Stimulated activated CD4-positive, alpha-beta T cell treated with anti-CD3 and anti-CD28 coated beads, Interleukin-1b, Interleukin-23, amount 100 ng/mL, for 1 hour (primary cell): ENCODE data around the gene TPRG1L.
"Not testable (repeated sequence)": the region's sequence is repeated elsewhere in the genome, so short reads cannot be mapped to it uniquely, and the experiment has no call there.

Experiments used
- DNase-seq, 2 donors: peaks; one replicate each; pipeline ENCODE4 v3.0.0-alpha.2; 2020; ENCODE audit warnings: low read depth in 2 of 2

TPRG1L gene

DNA sequence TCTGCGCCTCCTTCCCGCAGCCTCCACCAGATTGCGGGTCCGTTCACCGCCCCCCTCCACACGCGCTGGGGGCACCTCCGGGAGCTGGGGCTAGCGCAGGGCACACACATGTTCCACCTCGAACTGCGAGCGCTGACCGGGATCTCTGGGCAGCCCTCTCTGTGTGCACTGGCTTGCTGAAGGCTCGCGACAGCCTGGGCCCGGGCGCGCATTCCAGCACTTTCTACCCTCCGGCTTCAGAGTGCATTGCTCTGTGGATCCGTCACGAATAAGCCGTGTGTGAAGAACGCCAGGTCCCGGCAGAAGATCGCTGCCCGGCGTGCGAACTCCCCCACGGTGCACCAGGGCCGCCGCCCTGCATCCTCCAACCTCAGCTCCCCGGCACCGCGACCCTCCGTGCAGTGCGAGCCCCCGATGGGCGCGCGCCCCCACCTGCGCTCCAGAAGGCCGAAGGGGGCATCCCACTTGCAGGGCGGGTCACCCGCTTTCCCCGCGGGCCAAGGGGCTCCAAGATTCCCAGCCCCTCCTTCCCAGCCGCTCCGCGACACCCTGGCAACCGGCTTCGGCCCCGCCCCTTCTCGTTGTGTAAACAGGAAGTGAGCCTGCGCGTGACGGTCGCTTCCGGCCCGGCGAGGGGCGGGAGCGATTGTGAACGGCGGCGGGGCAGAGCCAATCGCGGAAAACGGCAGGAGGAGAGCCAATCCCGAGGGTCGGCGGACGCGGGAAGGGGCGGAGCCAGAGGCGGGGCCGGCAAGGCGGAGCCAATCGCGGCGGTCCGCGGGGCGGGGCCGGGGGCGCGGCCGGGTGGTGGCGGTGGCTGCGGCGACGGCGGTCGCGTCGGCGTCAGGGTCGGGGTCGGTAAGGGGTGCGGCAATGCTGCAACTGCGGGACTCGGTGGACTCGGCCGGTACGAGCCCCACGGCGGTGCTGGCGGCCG is at the start of gene TPRG1L:
Gene TPRG1L (plus strand): TSS at position 816 of the 937 bp plus-strand sequence. CDS start 58 bp downstream, at position 874.
- peak; percentile 96 for DNase-seq

DNA sequence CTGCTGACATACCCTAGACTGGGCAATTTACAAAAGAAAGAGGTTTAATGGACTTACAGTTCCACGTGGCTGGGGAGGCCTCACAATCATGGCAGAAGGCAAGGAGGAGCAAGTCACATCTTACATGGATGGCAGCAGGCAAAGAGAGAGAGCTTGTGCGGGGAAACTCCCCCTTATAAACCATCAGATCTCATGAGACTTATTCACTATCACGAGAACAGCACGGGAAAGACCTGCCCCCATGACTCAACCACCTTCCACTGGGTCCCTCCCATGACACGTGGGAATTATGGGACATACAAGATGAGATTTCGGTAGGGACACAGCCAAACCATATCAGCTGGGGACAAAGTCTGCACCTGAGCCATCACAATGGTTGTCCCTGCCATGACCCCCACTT is 49.3 kb upstream of the TPRG1L start:
- DNase-seq, result not testable (repeated sequence)

DNA sequence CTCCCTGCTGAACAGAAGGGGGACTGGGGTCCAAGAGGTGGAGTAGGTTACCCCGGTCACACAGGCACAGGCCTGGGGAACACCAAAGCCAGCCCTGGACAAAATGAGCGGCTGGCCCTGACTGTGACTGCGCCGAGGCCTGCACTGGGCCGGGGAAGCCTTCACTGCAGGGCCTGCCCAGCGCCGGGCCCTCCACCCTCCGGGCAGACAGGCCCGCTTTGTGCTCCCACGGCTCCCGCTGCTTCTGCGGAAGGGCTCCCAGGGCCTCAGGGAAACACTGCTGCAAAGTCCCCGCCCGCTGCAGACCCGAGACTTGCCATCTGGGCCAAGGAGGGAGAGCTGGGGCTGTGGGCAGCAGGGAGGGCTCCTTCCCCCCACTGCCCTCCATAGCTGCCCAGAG is 48.8 kb upstream of the TPRG1L start:
- no peak for DNase-seq

DNA sequence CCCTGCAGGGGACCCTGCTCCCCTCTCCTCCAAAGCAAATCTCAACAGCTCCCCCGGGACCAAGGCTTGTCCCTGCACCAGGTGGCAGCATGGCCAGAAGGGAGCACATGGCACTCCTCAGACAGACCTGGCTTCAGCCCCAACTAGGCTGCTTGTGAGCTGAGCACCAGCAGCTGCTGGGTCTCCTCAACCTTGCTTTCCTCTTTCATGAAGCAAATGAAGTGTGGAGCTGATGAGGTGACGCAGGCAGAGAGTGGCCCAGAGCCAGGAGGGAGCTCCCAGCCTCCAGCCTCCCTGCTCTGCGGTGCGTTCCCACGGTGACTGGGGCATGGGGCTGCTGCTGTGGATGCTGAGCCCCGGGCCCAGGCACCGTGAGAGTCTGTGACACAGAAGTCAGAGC is 47.5 kb upstream of the TPRG1L start:
- no peak for DNase-seq

DNA sequence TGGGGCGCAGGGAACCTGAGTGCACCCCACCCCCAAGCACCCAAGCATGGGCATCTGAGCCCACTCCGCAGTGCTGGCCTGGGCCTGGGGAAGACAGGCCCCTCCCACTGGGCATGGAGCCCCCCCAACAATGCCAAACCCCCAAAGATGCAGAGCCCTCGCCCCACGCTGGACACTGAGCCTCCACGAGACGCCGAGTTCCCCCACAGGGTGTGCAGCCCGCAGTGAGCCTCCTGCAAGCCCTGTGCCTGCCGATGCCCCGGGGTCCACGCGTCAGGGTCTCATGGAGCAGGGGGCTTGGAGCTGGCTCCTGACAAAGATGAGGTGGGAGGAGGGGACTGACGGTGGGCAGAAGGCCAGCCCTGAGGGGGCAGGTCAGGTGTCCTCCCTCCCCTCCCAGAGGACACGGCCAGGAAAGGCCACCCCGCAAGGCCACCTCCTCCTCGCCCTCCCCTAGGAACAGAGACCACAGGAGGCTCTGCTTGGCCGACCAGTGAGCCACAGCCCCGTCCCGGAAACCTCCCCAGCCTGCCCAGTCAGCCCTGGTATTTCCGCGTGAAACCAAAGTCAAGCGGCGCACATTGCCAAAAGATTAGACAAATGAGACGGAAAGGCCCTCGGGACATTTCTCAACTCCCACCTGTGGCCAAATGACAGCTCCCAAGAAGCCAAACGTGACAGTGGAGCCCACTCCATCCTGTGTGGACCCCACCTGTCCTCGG is 46.9 kb upstream of the TPRG1L start:
- DNase-seq, result no peak

DNA sequence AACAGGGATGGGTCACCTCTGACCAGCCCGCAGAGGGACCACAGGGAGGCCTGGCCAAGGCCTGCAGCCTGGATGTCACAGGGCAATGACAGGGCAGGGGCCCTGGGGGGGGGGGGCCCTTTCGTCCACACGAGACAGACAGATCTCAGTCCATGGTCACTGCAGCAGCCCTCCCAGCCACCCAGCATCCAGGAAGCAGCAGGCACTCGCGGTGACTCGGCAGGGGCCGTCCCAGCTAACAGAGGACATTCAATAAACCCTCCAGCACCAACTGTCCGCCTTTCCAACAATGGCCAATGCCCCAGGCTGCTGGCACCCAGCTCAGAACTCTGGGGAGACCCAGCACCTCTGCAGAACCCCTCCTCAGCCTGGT is 46.4 kb upstream of the TPRG1L start:
- DNase-seq, result no peak

DNA sequence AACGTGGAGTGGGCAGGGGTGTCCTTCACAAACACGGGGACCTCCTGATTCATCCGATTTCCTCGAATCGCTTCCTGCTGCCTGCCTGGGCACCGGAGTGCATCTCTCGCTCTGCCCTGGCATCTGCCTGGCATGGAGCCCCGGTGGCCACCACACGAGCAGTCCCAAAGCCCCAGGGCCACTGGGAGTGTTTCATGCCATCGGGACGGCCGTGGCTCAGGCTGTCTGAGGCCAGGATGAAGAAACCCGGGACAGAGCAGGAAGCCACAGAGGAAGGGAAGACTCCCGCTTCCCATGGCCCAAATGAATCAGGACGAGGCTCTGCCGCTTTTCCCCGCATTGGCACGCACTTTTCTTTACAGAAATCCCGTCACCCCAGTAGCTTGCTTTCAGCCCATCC is 45.9 kb upstream of the TPRG1L start:
- DNase-seq, result no peak

DNA sequence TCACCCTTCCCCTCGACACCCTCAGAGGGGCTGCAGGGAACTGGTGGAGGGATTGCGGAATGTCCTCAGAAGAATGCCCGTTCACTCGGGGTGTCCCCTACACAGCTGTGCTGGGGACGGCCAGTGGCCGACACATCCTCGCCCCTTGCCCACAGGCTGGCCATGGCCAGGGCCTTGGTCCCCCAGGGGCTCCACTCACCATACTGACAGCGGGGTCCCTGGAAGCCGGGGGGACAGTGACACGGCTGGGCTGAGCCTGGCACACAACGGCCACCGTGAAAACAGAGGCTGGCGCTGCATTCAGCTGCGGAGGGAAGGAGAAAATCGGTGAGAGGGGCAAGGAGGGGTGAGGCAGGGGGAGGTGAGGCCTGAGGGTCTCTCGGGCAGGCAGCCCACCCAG is 45.2 kb upstream of the TPRG1L start:
- no peak for DNase-seq

DNA sequence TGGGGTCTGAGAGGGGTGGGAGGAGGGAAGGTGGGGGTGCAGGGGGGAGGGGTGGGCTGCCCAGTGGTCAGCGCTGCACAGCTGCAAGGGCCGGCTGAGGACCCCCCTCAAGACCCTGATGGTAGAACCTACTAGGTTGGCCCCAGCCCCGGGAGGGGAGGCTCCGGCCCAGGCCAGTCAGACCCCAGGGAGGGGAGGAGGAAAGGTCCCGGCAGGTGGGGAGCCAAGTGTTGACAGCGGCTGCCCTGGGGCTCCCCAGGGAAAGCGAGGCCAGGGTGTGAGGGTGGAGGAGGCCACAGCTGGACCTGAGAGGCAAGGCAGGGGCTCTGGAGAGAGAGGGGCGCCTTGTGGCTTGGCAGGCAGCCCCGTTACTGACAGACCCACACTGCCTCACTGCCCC is 44.6 kb upstream of the TPRG1L start:
- DNase-seq, result no peak

DNA sequence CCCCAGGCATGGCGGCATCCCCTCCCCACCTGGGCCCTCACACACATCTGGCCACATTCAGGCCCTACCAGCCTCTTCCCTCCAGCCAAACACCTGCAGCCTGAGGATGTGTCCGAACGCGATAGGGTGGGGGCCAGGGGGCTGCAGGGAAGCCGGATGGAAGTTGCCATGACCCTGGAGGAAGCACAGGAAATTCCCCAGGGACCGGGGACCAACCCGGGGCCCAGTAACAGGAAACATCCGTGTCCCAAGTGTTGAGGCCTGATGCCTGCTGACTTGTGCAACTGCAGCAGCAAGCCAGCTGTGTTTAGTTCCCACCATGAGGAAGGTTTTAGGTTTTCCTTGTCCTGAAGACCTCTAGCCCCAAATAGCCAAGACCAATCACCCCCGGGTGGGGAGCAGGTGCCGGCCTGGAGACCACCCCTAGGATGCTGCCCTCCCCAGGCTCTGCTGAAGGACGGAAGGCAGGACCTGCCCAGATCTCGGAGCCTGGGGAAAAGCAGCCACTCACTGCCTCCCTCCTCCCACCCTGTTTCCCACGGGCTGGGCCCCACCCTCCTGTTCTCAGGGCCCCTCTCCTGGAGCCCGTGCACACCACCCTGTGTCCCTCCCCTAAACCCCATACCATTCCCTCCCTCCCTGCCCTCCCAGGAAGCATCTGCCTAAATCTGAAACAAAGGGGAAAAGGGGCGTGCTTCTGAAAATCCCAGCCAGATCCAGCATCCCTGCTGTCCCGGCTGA is 43.3 kb upstream of the TPRG1L start:
- DNase-seq, result no peak

DNA sequence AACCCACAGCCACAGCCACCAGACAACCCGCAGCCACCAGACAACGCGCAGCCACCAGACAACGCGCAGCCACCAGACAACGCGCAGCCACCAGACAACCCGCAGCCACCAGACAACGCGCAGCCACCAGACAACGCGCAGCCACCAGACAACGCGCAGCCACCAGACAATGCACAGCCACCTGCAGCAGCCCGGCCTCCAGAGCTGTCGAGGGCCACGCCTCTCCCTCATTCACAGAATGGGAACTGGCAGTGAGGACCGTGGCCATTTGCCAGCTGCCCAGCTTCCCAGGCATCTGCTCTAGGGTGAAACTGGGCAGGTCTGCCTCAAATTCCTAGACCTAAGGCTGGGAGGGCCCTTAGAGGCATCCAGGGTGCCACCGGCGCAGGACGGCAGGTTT is 41.1 kb upstream of the TPRG1L start:
- DNase-seq, result not testable (repeated sequence)

DNA sequence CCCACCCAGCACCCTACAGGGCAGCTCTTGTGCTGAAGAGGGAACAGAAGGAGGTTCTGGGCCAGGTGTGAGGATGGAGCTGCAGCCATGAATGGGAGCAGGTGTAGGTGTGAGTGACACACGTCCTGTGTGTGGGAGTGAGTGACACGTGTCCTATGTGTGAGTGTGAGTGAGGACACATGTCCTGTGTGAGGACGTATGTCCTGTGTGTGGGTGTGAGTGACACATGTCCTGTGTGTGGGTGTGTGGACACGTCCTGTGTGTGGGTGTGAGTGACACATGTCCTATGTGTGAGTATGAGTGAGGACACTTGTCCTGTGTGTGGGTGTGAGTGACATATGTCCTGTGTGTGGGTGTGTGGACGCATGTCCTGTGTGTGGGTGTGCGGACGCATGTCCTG is 39.9 kb upstream of the TPRG1L start:
- DNase-seq, result no peak

DNA sequence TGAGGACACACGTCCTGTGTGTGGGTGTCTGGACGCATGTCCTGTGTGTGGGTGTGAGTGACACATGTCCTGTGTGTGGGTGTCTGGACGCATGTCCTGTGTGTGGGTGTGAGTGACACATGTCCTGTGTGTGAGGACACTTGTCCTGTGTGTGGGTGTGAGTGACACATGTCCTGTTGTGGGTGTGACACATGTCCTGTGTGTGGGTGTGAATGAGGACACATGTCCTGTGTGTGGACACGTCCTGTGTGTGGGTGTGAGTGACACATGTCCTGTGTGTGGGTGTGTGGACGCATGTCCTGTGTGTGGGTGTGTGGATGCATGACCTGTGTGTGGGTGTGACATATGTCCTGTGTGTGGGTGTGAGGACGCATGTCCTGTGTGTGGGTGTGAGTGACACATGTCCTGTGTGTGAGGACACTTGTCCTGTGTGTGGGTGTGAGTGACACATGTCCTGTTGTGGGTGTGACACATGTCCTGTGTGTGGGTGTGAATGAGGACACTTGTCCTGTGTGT is 39.4 kb upstream of the TPRG1L start:
- not testable (repeated sequence) for DNase-seq

DNA sequence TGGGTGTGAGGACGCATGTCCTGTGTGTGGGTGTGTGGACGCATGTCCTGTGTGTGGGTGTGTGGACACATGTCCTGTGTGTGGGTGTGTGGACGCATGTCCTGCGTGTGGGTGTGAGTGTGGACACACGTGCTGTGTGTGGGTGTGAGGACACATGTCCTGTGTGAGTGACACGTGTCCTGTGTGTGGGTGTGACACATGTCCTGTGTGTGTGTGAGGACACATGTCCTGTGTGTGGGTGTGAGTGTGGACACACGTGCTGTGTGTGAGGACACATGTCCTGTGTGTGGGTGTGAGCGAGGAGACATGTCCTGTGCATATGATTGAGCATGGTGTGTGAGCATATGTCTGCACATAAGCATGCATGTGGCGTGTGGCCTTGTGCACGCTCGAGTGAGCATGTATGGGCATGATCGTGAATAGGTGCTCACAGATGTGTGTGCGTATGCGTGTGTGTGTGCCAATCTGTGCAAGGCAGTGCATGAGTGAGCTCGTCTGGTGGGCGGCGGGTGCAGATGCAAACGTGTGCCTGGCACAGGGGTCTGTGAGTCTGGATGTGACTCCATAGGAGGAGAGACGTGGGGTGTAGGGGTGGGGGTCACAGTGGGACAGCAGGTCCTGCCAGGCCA is 38.8 kb upstream of the TPRG1L start:
- DNase-seq, result no peak

DNA sequence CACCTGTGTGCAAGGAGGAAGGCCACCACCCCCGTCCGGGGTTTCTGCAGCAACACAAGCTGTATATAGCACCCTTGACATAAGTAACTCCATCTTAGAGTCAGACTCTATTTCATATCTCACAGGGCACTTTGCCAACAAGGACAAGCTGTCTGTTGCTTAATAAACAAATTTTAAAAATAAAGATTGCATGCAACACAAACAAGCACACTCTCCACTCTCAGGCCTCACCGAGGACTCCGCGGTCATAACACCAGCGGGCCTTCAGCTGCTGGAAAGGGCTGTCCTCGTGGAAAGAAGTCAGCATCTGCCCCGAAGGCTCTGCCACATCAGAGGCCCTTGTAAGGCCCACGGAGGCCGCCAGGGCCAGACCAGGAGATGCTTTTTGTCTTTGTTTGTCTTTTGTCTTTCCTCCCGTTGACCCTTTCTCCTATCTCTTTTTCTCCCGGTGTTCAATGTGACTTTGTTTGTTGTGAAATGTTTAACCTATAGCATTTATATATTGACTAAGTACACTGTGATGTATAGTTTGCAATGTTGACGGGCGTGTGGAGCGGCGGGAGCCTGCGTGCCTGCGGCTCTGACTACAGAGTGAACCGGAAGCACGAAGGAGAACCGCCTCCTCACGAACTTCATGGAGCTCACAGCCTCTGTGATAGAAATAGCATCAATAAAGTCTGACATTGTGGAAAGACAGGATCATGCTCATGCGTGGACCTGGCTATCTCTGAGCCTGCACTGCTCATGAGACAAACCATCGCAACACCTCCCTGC is 37.6 kb upstream of the TPRG1L start:
- no peak for DNase-seq

DNA sequence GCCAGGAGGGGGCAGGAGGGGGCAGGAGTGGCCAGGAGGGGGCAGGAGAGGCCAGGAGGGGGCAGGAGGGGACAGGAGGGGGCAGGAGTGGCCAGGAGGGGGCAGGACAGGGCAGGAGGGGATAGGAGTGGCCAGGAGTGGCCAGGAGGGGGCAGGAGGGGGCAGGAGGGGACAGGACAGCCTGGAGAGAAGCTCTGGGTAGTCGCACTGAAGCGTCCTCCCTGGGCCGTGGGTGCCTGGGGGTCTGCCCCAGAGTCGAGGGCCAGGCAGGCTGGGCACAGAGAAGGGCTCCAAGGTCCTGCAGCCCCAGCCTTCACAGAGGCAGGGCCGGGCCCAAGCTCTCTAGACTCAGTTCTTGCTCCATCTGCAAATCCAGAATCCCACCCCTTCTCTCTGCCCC is 36.4 kb upstream of the TPRG1L start:
- DNase-seq, result no peak

DNA sequence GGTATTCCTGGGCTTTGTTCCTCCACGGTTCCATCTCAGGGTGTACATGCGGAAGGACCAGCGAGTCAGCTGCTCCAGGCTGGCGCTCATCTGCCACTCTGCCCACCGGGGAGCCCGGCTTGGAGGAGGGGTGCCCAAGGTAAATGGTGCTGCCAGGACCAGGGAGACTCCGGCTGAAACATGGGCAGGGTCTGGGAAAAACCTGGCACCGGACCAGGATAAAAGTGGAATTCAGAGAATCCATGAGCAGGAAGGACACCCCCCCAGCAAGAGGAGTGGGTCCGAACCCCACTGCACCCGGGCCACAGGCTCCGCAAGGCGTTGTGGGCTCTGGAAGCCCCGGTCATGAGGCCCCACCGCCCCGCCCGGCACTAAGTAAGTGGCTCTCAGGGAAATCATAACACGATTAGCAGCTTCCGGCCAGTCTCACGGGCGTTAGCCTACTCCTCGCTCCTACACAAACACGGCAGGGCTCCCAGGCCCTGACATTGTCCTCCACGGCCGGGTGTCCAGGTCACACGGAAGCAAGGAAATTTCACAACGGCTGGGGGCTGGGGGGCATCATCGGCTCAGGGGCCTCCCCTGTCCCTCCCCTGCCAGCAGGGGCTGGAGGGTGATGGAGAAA is 34.6 kb upstream of the TPRG1L start:
- no peak for DNase-seq

DNA sequence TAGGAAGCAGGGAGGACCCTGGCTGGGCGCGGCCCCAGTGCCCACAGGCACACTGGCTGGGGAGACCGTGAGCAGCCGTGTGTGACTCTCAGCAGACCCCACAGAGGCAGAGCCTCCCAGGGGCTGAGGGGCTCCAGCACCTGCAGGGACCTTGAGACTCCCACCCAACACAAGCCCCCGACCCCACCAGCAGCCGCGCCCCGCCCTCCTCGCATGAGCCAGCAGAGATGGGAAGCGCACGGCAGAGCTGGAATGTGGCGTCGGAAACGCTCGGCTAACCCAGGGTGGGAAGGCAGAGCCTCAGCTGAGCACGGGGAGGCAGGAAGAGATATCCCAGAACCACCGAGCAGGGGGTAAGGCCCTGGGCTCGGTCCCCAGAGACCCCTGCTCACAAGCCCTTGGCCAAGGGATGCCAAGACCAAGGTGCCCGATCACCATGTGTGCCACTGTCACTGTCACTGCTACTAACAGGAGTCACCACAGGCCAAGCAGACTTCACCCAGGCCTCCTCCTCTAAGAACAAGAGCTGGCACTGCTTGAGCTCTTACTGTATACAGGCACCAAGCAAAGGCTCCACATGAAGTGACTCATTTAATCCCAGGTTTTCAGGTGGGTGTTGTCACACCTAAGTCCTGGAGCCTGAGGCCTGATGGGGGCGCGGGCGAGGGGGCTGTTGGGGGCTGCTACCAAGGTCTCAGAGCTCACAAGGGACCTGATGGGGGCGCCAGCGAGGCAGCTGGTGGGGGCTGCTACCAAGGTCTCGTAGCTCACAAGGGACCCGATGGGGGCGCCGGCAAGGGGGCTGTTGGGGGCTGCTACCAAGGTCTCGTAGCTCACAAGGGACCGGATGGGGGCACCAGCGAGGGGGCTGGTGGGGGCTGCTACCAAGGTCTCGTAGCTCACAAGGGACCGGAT is 33.6 kb upstream of the TPRG1L start:
- no peak for DNase-seq

DNA sequence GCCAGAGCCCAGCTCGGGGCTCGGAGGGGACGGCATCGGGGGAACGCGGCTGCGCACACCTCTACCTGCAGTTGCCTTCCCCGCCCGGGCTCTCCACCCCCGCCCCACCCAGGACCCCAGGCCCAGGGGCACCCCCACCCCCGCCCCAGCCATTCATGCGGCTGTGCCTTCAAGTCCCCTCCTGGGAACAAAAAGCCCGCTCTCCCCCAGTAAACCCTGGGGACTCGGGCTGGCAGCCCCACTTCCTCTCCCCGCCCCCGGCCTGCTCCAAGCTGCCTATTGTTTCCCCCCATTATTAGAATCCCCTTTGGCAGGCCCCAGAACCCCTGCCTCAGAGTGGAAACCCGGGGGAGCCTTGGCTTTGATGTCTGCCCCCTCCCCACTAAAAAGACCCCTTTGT is 31.5 kb upstream of the TPRG1L start:
- DNase-seq, result no peak
